NB4 (cell line): Measurements from ENCODE around the gene MRGPRG.

Source experiments
- CTCF ChIP-seq: IDR thresholded peaks from one replicate; pipeline ENCODE4 v1.5.1; 2012; ENCODE audit warnings: low read depth, low read length
- MAX ChIP-seq: IDR thresholded peaks from 2 replicates; pipeline ENCODE4 v1.6.1; 2011; ENCODE audit warnings: low read depth, low read length
- MYC ChIP-seq: IDR thresholded peaks from 2 replicates; pipeline ENCODE4 v1.6.1; 2011; ENCODE audit warnings: low read depth, low read length
- POLR2A ChIP-seq: IDR thresholded peaks from 2 replicates; pipeline ENCODE4 v1.6.1; 2011; ENCODE audit warnings: mild to moderate bottlenecking; ENCODE audit not compliant: insufficient read length; ENCODE audit errors: extremely low read depth

GRCh38 chr11:3230636-3231549 lies 12.3 kb upstream of the MRGPRG start:
- TF ChIP-seq CTCF (no peak), POLR2A (no peak), MYC (no peak), MAX (no peak)
